Fibroblast of the conjunctiva (primary cell): ENCODE data around the gene BCO1.

ENCODE experiments used
- DNase-seq: peaks from one replicate; pipeline ENCODE4 v3.0.0-alpha.2; 2010; ENCODE audit warnings: low read depth

Gene BCO1

DNA sequence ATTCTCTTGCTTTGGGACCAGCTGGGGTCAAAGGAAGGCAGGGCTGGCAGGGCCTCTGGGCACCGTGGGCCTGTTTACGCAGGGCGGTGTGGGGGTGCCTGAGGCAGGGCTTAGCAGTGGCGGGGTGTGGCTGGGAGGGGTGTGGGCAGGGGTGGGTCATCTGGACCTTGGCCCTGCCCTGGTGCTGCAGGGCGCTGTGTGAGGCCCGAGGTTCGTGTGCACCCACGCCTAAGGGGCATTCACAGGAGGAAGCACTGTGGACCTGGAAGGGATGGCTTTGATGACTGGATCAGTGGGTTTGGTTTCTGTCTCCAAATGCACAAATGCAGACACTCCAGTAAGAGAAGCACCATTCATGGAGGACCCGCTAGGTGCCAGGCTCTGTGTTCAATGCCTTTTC is 37.3 kb downstream of the BCO1 start:
- no peak for DNase-seq

DNA sequence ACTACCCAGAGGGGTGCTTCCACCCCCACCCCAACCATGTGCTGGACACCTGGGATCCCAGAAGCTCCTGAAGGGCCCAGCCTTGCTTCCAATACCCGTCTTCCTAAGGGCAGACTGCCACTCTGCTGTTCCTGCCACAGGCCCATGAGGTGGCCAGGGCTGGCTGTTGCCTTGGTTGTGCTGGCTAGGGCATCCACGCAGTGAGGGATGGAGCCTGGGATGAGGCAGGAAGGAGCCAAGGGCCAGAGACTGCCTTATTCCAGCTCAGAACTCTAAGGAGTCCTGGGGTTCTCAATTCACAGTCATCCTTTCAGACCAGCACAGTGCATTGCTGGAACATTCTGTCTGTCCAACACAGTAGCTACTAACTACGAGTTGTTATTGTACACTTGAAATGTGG is 37.8 kb downstream of the BCO1 start:
- no peak for DNase-seq

DNA sequence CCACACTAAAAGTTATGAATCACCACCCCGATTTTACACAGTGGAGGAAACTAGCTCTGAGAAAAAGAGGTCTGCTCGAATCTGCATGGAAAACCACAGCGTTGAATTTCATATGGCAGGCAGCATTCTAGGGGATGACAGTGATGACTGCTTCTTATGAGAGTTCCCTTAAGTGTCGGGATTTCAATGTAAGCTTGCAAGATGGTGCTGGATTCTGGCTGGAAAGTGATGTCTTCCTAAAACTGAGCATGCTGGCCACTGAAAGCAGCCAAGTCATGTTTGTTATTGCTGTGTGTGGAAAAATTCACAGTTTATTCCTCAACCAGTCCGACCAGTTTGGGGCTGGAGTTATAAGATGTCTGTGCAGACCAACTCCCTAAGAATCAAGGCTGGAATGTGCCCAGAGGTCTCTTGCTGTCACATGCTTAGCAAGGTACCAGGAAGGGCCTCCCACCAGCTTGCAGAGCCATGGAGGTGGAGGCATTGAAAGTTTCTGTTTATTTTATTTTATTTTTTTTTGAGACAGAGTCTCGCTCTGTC is 39.1 kb downstream of the BCO1 start:
- no peak for DNase-seq

DNA sequence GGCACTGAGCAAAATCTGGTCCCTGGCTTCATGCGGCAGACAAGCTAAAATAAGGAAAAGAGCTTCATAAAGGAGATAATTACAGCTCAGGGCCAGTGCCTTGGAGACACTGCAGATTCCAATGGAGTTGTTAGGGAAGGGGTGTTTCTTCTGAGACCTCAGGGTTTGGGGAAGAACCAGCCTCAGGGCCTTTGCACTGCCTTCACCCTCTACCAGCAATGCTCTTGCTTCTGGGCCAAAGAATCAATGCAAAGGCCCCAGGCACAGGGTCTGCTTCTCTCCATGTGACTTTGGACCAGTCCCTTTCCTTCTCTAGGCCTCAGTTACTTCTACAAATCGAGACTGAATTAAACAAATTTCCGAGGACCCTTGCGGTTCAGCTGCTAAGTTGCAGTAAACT is 40.0 kb downstream of the BCO1 start:
- no peak for DNase-seq

DNA sequence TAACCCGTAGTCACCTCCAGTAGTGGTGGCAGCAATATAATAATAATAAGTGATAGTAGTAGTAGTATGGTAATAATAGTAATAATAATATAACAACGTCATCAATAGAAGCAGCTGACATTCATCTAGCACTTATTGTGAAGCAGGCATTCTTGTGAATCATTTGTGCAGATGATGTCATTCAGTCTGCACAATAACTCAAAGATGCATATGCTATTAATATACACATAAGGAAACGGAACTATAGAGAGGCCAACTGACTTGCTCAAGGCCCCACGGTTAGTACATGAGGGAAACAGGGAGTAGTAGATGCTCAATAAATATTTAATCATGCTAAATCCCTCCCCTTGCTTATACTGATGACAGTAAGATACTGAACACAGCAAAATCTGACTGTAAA is 40.9 kb downstream of the BCO1 start:
- peak; percentile 9 for DNase-seq

DNA sequence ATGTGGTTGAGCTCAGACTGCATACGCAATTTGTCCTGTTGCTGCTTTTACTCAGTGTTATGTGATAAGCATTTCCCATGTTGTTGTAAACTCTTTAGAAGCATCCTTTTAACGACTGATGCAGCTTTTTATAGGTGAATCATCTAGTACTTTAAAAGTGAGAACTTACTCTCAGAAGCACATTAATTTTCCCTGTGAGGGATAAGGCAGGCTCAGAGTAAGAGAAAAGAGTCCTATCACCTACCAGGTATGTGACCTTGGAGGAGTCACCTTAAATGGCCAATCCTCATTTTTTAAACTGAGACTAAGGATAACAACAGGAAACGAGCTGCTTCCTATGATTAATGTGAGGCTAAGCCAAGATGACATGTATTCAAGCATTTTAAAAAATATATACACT is 41.9 kb downstream of the BCO1 start:
- no peak for DNase-seq

DNA sequence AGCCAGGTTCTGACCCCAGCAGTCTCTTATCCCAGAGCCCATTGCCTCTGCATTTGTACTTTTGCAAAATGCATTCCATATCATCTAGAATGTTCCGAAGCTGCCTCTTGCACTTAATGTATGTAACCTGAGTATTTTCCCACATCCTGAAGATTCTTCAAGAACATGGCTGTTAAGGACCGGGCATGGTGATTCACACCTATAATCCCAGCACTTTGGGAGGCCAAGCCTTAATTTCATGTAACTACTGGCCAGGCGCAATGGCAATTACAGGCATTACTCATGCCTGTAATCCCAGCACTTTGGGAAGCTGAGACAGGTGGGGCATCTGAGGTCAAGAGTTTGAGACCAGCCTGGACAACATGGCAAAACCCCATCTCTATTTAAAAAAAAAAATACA is 44.6 kb downstream of the BCO1 start:
- no peak for DNase-seq

DNA sequence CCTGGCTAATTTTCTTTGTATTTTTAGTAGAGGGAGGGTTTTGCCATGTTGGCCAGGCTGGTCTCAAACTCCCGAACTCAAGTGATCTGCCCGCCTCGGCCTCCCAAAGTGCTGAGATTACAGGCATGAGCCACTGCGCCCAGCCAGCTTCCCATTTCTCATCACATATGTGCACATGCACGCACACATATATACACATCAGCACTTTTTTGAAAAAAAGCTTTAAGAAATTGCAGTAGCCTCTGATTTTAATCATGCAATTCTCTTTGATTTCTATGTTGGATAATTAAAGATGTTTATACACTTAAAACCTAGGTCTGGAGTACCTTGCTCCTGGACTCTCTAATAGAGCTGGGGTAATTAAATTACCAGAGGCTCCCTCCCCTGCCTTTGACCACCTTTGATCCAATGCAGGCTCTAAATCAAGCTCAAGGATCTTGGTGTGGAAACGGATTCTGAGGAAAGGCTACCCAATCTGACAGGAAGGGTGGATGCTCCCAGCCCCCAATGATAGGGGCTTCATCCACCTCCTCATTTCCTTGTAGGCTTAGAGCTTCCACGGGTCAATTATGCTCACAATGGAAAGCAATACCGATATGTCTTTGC is 46.6 kb downstream of the BCO1 start:
- DNase-seq, result no peak

DNA sequence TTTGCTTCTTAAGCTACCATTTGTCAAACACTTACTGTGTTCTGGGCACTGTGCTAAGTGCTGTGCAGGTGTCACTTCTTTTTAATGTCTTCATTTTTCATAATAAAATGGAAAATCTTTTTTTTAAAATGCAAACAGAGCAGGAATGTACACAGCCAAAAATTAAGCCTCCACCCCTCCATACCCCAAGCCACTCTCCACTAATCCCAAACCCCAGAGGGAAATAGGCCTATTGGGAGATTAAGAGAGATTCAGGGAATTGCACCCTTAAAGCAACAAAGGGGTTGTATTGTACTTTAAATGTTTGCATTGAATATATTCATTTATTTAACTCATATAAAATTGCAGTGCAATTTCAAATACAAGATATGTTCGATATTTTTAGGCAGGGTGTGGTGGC is 47.7 kb downstream of the BCO1 start:
- DNase-seq, result no peak

DNA sequence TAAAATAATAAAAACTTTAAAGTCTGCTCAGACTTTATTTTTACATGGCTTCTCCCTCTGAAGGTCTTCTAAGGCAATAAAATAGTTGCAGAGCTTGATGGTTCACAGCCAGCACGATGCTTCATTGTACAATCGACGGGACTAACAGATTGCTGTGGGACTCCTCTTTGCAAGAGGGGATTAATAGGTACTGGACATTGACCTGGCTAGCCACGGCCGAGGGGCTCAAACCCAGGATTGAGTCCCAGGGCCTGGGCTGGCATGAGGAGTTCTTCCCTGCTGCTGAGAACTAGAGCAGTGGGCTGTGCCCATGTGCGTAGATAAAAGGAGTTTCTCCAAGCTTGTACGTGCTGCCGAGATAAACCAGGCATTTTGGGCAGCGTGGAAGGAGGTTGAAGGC is 52.6 kb downstream of the BCO1 start:
- no peak for DNase-seq

DNA sequence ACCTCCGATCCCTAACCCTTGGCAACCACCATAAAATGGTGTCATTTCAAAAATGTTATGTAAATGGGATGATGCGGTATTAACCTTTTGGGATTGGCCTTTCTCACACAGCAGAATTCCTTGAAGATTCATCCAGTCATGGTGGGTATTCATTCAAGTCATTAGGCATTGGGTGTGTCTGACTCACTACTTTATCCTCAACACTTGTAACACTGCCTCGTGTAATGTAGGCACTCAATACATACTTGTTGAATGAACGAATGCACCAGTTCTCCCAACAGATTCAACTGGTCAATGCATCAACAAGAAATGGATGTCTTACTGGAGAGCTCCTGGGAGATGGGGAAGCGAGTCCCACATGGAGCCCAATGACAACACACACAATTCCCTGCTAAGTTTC is 54.4 kb downstream of the BCO1 start:
- DNase-seq, result no peak

DNA sequence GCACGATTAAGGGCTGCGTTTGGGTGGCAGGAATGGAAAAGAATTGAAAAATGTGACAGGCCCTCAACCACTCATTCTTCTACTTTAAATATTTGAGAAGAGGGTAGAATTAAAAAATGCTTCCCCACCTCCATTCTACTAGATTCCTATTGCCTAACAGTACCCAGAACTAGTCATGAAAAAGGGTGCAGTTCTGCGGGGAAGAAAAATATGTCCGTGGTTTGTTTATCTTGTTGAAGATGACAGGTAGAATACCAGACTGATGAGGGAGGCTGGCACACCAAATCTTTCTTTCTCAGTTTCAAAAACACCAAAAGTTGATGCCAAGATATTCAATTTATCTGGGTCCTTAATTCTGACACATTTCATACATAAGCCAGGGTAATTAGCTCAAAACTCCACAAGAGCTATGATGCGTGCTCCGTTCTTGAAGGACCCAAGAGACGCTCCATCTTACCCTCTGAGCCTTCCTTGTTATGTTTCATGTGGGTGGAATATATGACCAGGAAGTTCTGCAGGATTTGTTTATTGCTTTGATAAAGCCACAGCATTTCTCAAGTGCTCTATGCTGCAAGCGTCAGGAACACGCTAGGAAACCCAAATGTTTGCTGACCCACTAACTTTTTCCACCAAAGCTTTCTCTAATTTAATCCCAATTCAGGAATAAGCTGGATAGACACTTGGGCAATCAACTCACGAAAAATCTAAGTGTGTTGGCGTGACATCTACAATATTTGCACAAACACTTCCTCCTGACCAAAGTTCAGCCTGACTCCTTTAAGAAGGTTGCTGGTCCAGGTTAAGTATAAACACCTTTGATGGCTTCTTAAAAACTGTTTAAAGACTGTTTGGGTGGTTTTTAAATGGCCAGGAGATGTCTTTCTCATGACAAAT is 55.7 kb downstream of the BCO1 start:
- DNase-seq, result no peak

DNA sequence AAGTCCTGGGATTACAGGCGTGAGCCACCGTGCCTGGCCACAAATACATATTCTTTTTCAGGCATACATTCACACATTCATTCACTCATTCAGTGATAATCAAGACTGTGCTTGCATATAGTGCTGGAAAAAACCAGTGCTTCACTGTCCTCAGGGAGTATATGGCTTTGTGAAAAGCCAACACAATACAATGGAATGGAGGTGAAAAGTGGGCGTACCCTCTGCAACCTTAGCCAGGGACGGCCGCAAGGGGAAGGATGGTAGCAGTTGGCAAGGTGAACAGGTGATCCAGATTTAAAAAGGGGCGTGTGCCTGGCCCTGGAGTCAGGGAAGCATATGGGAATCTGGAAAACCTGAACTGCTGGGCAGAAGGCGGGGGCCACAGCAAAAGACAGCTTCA is 58.1 kb downstream of the BCO1 start:
- no peak for DNase-seq

DNA sequence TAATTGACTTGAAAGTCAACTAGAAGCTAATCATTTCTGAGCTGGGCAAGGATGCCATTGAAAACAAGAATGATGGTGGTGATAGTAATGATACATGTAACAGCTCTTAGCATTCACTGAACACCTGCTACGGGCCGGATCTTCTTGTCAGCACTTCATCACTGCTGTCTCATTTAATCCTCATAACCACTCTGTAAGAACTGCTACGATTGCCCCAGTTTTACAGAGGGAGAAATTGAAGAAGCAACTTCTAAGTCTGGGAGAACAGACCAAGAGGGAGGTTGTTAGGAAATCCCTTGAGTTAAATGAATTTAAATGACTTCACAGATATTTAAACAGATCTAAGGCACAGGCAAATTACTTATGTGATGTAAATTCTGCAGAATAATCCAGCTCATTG is 69.3 kb downstream of the BCO1 start:
- no peak for DNase-seq

DNA sequence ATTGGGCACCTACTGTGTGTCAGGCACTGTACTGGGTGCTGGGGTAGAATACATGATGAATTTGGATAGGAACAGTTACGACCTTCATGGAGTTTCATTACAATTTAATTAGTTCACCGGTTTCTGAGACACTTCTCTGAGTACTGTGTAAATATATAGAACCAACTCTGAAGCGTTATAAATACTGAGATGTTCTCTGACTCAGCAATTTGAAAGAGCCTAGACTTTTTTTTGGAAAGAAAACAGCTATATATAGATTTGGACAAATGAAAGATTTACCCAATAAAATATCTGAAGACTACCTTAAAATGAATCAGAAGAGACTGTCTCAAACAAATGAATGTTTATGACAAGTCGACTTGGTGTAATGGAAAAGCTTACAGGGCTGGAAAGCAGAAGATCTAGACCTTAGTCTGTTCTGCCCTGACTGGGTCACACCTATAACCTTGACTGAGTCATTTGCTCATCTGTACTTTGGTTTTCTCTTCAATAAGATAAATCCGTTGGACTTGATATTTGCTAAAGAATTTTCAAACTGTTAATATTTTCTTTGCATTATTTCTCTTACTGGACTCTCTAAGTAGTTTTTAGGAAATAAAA is 71.7 kb downstream of the BCO1 start:
- no peak for DNase-seq

DNA sequence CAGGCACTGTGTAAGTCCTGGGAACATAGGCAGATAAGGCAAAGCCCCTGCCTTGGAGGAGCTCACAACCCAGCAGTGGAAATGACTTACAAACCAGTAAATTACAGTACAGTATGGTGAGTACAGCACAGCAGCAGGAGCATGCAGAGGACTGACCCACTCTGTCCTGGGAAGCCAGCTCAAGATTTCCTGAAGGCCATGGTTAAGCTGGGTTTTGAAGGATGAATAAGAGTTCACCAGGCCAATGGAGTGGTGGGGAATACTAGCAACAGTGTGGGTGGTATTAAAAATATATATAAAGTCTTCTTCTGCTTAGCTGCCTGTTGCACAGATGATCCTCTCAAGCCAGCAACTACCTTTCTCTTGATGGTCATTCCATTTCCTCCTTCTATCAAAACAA is 73.3 kb downstream of the BCO1 start:
- no peak for DNase-seq

DNA sequence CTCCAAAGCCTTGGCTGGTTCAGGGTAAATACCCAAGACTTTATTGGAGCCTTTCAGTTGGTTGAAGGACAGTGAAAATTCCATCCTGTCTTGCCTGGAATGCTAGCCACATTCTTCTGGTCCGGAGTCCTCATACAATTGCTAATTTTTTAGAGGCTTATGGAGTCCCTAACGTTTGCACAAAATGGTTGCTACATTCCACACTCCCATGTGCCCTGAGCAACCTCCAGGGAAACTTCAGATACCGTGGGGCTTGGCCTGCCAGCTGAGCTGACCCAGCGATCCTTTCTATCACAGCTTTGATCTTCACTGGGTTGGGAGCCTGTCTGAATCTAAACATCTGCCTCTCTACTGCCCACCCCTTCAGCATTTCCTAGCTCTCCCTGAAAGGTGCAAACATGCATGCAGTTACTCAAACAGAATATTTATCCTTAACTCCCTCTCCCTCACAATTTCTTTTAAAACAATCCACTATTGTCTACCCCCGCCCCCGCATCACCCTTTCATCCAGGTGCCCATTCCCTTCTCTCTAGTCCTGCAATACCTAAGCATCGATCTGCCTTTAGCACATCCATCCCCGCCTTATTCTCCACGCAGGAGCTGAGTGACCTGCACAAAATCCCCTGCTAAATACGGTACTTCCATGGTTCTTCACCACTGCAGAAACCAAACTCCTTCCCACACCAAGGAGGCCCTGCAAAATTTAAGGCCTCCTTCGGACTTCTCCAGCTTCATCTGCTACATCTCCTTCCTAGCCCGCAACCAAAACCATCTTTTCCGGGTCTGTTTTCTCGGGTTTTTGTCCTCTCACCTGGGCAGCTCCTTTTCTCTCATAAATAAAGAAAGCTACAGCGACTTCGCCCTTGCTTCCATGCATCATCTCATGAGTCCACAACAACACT is 75.5 kb downstream of the BCO1 start:
- no peak for DNase-seq

DNA sequence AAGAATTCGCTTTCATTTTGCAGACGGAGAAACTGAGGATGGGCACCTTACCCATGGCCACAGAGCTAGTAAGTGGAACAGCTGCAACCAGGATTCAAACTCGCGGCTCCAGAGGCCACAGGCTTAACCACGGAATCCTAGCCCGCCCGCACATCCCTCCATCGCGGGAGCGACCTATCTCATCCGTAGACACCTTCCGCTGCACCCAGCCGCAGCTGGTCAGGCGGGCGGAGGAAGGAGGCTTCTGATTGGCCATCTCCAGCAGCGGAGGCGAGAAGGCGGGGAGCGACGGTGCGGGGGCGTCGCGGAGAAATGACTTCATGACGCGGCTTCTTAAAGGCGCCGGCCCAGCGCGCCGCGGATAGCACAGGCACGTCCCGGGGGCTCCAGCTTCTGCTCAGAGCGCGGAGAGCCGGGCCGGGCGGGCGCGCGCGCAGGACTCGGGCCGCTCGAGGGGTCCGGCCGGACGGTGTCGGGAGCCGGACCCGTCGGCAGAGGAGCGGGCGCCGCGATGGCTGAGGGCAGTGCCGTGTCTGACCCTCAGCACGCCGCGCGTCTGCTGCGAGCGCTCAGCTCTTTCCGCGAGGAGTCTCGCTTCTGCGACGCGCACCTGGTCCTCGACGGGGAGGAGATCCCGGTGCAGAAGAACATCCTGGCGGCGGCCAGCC is 76.2 kb downstream of the BCO1 start, which contains the start of gene GAN:
Gene GAN (plus strand): TSS at position 360 of the 668 bp plus-strand sequence. CDS start 152 bp downstream, at position 512.
- peak; percentile 91 for DNase-seq

DNA sequence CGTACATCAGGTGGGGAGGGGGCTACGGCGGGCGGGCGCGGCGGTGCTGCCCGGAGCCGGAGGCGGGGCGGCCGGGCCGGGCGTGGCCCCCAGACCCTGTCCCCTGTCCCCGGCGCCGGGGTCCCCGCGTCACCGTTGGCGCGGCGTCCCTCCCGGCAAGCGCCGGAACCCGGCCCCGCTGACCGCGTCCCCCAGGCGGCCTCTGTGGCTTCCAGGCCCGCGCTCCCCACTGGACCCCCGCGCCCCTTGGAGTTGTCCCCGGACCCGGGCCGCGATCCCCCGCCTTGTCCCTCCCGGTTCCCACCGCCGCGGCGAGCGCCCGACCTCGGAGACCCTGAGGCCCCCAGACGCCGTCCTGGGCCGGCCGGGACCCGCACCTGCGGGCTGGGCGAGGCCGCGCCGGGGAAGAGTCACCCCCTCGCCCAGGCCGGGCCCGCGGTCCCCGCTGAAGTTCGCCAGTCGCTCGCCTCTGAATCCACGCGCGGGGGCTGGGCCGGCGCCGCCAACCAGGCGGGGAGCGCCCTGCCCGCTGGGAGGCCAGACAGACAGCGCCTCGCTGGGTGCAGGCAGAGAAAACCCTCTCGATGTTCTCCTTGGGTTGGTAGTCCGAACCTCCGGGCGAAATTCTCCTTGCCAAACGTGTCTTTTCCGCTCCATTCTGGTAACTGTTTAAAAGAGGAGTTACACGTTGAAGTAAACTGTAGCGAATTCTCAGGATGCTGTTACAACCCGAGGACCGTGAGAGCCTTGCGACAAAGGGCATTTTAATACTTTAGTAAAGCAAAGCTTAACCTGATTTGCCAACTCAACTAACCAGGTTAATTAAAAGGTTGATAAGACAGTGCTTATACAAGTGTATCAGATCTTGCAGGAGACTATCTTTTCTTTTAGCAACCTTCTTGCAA is 77.0 kb downstream of the BCO1 start:
- DNase-seq, result no peak

DNA sequence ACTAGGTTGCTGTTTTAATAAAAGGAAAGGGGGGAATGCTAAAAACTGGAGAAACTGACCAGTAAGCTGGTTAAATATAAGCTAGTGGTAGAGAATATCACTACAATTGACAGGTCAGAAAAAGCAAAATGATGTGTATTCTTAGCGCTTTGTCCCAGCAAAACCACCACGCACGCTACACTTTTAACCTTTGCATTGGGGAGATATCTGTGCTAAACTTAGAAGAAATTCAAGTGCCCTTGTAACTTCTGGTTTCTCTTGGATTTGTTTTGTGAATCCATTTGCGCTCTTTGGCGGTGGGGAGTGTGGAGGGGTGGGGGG is 77.6 kb downstream of the BCO1 start:
- no peak for DNase-seq

DNA sequence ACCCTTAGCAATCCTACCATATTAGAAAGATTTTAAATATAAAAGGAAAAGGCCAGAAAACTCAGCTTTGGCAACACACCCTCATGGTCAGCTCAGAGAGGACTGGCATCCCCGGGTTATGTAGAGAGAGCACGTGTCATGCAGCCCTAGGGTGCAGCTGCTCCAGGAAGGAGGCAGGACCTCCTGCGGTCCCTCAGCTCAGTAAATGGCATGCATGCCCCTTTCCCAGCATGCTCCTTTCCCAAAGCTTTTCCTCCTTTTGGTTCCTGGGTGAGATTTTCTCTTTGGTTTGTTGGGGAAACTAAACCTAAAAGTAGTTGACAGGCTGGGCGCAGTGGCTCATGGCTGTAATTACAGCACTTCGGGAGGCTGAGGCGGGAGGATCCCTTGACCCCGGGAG is 80.2 kb downstream of the BCO1 start:
- DNase-seq, result no peak
